GM21717 (cell line): ENCODE data around the gene FAM184A.

Experiments used
- ATAC-seq: cut with Tn5 transposase; IDR thresholded peaks from one replicate; pipeline ENCODE4 v1.9.1; 2021; ENCODE audit warnings: mild to moderate bottlenecking, moderate library complexity; ENCODE audit not compliant: unreplicated experiment

FAM184A gene

DNA sequence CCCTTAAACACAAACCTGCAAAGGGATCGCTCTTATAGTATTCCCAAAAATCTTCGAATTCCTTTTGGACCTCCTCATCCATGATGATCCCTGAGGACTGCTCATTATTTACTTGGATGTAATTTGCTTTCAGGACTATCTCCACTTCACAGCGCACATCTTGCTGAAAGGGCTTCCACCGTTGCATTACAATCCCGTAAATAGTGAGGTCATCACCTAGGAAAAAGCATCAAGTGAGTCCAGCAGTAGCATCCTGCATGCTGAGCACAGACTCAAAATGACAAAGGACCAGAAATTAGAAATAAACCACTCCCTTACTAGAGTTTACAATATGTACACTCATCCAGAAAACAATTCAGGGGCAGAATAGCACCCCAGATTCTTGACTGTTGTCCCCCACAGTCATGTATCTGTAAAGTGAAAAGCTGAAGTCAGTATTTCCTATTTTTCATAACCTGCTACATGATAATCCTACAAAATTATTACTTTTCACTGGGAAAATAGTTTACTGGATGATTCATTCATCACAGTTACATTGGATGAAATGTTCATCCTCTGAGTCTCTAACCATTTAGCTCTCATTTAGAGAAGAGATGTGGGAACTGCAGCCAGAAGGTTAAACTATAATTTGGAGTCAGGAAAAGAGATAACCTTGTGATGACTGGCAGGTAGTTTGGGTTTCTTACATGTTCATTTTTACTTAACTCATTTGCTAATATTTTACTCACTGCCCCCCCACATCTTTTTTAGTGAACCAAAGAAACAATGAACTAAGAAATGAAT lies 160.7 kb downstream of the FAM184A start:
- no peak for ATAC-seq

DNA sequence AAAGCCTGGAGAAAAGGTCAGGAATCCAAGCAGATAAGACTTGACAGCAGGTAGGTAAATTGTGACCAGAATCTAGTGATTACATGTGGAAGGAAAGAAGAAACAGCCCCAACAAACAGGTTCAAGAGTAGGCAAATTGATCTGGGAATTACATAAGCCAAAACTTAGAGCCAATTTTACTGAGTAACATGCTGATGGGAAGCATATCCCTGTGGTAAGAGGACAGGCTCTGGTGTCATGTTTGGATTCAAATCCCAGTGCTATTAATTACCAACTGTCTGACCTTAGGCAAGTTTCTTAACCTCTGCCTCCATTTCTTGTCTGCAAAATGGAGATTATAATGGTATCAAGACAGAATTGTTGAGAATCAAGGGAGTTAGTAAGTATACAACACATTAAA lies 163.9 kb downstream of the FAM184A start:
- ATAC-seq, result no peak

GRCh38 chr6:118913161-118913560 lies 165.3 kb downstream of the FAM184A start:
- no peak for ATAC-seq

DNA sequence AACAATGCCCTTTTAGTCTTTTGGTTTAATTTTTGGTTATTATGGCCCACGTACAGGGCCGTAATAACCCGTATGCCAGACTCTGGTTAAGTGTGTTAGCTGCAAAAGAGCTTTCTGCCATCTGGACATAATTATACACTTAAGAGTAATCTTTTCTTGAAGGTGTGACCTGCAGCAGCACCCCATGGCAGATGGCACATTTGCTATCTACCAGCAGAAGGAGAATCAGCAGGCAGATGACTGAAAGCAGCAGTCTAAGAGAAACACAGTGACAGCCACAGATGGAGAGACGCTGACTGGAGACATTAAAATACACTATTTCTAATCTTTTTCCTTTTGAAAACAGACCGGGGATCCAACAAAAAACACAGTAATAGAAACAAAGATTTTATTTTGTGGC lies 165.8 kb downstream of the FAM184A start:
- no peak for ATAC-seq
